Measurements from ENCODE around the gene SMIM30.

GRCh38 chr7:113078331-113078730 is 40.0 kb downstream of the SMIM30 start:
- no peak for TF ChIP-seq CTCF (IDR thresholded peaks at IDR 0.05)
- TF ChIP-seq POLR2AphosphoS5 (IDR thresholded peaks at IDR 0.05; ENCODE audit: low read depth, low read length): no peak
- no peak for TF ChIP-seq REST (IDR thresholded peaks at IDR 0.05; ENCODE audit: insufficient read depth in 1 of 2, low read depth in 2 of 2, low read length in 1 of 2)
- no peak for TF ChIP-seq TCF7L2 (IDR thresholded peaks at IDR 0.05; ENCODE audit: low read depth, low read length)
